Right renal cortex interstitium (tissue), 3 donors: Measurements from ENCODE around the gene HAUS3. TPM values are rescaled to one million over a fixed set of nuclear protein-coding genes. Genes with fewer than 3 reads are reported as not detected.

Source experiments
- polyA plus RNA-seq, 3 donors: library from polyadenylated mRNA; unstranded; fragments of 120-200 nt; gene quantifications; one replicate each; pipeline ENCODE4 v1.2.1, GENCODE V29; 2013; ENCODE audit not compliant: insufficient read length in 3 of 3

Gene HAUS3
- polyA plus RNA-seq, 3 donors, result 17.0 to 21.1 (median 19.7) TPM

Other genes starting within 250 kb of the HAUS3 start
- 10 to 100 TPM; 23.7 to 25.8 (median 24.4) TPM for gene NELFA, start 233.1 kb downstream of the HAUS3 start, polyA plus RNA-seq
- gene NAT8L, start 182.8 kb downstream of the HAUS3 start, polyA plus RNA-seq, result 1 to 10 TPM; 5.6 to 7.6 (median 7.3) TPM
- 1 to 10 TPM; 2.5 to 3.3 (median 2.8) TPM for gene POLN, start within 50 bp of the HAUS3 start, polyA plus RNA-seq
- gene MXD4, start 20.0 kb upstream of the HAUS3 start, polyA plus RNA-seq, result 10 to 100 TPM; 46.4 to 46.8 (median 46.7) TPM
- 1 to 10 TPM; 1.7 to 1.8 (median 1.8) TPM for gene ZFYVE28, start 176.5 kb upstream of the HAUS3 start, polyA plus RNA-seq
- under 1 TPM; 0.55 to 0.69 (median 0.57) TPM for gene CFAP99, start 176.8 kb upstream of the HAUS3 start, polyA plus RNA-seq
- 10 to 100 TPM; 61.3 to 68.2 (median 67.4) TPM for gene RNF4, start 227.0 kb upstream of the HAUS3 start, polyA plus RNA-seq